HG02623 (cell line): ENCODE measurements around the gene ACTN4.

ENCODE experiments used
- ATAC-seq: cut with Tn5 transposase; IDR thresholded peaks from one replicate; pipeline ENCODE4 v1.9.1; 2021; ENCODE audit warnings: moderate library complexity; ENCODE audit not compliant: unreplicated experiment

Gene ACTN4

GRCh38 chr19:38635483-38636399, 11.7 kb upstream of the ACTN4 start:
- ATAC-seq = no peak

DNA sequence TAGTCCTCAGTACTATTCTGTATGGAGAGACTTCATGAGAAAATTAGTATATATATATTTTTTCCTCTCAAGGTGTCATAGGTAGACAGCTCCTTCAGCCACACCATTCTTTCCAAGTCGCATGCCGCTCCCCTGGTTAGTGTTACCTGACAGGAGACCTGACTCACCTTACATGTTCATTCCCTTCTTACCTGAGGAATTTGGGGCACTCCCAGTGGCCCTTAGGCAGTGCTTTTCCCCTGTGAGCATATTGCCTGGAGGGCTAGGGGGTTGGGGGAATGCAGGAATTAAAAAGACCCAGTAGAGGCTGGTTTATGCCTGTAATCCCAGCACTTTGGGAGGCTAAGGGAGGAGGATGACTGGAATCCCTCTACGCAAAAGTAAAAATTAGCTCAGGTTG, 9.0 kb upstream of the ACTN4 start:
- no peak for ATAC-seq

GRCh38 chr19:38639679-38640078, 7.8 kb upstream of the ACTN4 start:
- no peak for ATAC-seq

GRCh38 chr19:38640368-38640767, 7.1 kb upstream of the ACTN4 start:
- no peak for ATAC-seq

DNA sequence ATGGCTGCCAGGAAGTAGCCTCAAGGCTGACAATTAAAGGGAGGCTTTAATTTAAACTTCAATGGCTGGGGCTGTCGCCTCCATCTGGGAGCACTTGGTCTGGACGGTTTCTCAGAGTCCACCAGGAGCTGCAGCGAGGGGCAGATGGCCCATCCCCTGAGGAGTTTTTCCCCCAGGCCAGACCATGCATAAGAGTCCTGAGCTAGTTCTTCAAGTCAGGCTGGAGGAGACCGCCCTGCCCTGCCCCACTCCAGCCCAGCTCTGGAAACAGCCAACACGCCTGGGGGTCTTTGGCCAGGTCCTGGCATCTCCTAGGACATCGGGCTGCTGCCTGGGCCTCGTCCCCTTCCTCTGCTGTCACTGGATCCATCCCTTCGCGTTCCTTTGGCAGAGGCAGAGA, 5.3 kb upstream of the ACTN4 start:
- no peak for ATAC-seq

DNA sequence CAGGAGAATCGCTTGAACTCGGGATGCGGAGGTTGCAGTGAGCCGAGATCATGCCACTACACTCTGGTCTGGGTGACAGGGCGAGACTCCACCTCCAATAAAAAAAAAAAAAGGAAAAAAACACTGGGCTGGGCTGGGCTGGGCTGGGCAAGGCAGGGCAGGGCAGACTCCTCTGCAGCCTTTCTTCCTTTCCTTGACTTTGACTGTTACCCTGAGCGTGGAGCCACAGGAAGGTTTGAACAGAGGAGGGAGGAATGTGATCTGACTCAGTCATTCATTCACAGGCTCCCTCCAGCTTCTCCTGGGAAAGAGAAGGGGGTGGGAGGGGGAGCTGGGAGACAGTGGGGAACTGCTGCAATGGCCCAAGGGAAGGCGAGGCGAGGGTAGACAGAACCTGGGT, 2.7 kb upstream of the ACTN4 start:
- no peak for ATAC-seq

- ATAC-seq = no peak
Measured at GRCh38 chr19:38647966-38648768, 718 bp downstream of the ACTN4 start.

DNA sequence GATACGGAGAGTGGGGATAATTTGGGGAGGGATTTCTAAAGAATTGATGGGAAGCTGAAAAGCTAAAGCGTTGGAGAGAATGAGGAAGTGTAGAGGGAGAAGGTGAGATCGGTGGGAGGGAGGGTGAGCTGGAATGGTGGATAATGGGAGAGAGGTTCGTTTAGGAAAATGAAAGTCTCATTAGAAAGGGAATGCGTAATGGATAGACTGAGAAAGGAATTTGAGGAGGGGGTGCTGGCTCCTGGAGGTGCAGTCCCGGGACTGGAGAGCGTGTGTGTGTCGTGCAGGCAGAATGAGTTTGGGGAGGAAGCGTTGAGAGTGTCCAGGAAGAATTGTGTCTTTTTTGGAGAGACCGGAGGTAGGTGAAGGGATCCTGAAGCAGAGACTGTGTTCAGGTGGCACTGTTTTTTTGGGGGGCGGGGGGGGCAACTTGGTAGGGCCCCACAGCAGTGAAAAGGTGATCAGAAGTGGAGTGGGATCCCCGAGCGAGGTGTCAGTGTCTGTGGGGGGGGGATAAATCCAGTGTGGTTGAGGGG, 1.4 kb downstream of the ACTN4 start:
- no peak for ATAC-seq

DNA sequence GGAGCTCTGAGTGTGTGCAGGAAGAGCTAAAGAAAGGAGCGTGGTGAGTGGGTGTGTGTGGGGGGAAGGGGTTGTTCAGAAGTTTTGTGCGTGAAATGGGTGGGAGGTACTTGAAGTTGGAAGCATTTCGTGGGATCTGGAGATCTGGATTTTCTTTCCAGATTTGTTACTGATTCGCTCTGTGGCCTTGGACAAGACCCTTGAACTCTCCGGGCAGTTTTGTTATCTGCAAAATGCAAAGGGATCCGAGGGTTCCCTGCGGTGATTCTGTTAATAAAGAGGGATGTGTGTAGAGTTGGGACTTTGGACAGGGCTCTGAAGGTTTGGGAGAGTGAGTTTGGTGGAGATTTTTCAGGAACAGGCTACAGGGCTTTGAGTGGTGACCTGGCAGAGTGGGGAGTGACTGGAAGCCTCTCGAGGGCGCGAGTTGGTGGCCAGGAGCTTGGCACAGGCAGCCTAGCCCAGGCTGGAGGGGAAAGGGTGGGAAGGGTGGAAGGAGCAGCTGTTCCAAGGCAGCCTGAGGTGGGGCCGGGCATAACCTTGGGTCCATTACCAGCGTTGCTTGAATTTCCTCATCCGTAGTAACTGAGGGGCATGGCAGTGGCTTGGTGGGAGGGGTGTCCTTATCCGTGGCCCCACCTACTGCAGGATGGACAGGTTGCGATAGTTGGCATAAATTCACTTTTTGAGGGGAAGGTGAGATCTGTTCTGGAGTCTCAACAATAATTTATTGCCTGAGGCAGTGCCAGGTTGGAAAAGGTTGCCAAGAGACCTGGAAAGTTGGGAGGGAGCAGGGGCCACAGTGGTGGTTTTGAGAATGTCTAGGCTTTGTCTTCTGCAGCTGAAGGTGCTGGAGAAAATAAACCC, 2.1 kb downstream of the ACTN4 start:
- no peak for ATAC-seq

GRCh38 chr19:38650172-38650775, 2.8 kb downstream of the ACTN4 start:
- no peak for ATAC-seq

DNA sequence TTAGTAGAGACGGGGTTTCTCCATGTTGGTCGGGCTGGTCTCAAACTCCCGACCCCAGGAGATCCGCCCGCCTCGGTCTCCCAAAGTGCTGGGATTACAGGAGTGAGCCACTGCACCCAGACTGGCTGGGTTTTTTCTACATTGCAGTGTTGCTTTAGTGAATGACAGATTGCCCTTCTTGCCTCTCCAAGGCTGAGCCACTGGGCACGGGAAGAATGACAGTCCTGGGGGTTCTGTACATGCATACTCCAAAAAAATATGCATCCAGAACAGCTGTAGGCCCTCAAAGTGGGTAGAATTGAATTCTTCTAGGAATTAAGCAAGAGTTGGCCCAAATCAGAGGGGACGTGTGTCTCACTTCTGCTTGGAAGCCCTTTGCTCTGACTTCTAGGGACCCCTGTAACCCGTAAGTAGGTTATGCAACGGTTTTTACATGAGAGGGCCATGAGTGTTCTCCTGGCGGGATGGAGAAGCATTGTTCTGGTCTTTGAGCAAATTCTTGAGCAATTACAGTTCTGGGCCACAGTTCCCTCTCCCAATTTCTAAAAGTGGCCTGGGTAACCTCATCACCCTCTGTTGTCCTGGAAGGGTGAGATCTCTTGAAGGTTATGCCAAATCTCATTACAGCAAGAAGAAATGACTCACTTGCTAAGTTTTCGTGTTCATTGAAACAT, 3.6 kb downstream of the ACTN4 start:
- no peak for ATAC-seq

DNA sequence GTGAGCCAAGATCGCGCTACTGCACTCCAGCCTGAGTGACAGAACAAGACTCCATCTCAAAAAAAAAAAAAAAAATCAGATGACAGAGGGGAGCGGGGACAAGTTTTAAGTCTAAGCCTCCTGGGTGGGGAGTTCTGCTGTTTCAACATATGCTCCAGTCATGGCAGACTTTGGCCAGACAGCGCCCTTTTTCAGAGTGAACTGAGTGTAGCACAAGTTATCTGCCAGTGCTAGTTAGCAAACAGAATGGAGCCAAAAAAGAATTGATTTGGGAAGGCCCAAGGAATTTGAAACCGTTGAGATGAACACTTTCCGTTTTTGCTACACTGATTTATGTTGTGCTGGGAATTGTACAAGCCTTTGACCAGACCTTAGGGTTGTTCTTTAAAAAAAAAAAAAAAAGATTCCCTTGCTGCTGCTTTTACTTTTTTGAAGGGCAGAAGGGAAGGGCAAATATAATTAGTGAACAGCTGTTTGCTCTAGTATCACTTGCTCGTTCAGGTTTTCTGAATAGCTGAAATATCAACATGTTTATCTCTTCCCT, 5.7 kb downstream of the ACTN4 start:
- ATAC-seq = no peak

DNA sequence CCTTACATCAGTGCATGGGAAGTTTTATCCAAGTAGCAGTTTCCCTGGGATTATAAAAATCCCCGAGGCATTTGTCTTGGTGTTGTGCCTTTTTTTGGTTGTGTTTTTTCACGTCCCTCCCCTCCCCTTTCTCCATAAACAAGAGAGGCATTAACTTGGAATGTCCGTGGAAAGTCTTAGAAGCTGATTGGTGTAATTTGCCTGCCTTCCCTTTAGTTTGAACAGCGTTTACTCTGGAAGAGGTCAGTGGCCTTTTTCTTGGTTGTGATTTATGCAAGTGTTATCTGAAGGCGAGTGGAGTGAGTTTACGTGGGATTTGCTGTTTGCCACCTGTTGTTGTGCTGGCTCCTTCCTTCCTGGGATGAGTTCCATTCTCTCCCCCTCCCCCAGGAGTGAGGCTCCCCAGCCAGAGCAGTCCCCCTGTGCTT, 7.2 kb downstream of the ACTN4 start:
- no peak for ATAC-seq

GRCh38 chr19:38655148-38655824, 7.8 kb downstream of the ACTN4 start:
- no peak for ATAC-seq

DNA sequence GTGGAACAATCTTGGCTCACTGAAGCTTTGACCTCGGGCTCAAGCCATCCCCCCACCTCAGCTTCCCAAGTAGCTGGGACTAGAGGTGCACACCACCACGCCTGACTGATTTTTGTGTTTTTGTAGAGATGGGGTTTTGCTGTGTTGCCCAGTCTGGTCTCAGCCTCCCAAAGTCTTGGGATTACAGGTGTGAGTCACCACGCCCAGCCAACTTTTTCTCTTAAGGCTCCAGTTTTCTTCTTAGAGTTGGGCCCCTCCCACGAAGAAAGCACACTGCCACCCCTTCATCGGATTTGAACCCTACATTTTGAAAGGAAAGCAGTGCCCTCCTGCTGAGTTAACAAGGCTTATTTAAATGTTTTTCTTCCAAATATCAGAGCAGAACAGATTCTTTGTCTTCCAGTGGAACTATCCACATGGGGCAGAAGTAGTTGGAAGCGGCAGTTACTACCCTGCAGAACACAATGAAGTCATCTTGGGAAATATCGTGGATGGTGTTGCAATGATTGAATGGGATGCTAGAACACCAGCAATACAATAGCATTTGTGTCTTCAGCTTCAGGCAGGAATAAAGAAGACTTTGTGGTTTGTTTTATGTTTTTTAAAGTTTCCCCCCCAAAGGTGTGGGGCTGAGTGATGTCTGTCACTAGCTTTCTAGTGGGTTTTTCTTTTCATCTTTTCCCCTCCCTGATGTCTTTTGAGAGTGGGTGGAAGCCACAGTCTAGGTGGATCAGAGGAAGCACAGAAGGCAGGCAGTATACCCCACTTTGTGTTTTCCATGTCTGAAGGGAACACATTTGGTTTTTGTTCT, 8.9 kb downstream of the ACTN4 start:
- no peak for ATAC-seq

- ATAC-seq = no peak
Measured at GRCh38 chr19:38657633-38658222, 10.3 kb downstream of the ACTN4 start.

DNA sequence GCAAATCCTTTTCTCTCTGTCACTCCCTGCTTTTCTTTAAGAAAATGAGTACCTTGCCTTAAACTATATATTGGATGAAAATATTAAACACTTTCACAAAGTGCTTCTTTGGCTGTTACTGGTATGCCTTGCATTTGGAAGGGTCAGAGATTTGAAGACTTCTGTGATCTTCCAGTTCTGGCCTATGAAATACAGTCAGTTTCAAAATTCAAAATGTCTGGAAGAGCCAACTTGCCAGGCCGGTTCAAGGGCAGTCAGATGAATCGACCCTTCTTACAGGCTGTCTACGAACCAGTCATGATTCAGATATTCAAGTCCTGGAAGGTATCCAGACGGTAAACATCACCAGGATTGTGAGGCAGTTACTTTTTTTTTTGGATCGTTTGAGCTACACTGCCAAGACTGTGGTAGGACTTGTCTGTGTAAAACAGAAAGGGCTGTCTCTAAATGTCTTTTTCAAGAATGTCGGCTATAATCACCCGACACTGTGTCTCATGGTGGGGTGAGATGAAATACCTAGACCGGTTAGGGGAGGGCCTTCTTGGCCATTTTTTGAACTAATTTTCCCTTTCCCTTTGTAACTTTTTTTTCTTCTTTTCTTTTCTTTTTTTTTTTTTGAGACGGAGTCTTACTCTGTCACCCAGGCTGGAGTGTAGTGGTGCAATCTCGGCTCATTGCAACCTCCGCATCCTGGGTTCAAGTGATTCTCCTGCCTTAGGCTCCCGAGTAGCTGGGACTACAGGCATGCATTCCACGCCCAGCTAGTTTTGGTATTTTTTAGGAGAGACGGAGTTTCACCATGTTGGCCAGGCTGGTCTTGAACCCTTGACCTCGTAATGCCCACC, 11.2 kb downstream of the ACTN4 start:
- no peak for ATAC-seq
